ENCODE data around the gene SELENOW. TPM values are rescaled to one million over a fixed set of nuclear protein-coding genes. Genes with fewer than 3 reads are reported as not detected.
A peak's percentile ranks its signal among the peaks of the same experiment; 100 is the strongest.

Gene SELENOW
- total and polyA plus RNA-seq, 2 donors (not counting 3 experiments of a cell fraction or from before 2014, with no cell fraction given), result 316 to 613 TPM

DNA sequence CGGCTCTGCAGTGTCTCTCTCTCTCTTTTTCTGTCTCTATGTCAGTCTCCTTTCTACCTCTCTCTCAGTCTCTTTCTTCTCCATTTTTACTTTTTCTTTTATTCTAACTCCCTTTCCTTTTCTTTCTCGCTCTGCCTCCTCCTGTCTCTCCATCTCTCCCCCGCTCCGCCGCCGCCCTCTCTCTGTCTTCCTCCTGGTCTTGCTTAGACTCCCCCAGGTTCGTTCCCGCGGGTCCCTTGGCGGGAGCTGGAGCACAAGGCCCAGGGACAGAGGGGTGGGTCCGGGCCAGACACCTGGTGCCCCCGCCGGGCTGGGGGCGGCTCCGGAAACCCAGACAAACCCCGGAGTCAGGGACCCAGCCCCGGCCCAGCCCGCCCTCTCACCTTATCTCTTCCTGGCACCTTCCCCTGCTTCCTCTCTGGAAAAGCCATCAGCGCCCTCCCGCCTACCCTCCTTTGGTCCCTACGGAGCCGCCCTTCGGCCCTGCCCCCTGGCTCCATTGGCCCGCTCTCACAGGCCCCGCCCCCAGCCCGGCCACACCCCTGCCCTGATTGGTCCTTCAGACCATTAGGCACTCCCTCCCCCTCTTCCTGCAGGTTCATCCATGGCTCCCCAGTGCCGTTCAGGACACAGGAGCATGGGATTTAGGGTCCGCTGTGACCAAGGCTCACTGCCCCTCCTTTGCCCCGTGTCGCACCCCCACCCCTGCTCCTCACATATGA, 48.5 kb upstream of the SELENOW start:
- H4K20me1 ChIP-seq (replicated peaks; ENCODE audit: control insufficient read depth, extremely low read depth, insufficient read depth, low read length), result no peaks in the 10 kb centered on the region
- TF ChIP-seq, protein P1, sequence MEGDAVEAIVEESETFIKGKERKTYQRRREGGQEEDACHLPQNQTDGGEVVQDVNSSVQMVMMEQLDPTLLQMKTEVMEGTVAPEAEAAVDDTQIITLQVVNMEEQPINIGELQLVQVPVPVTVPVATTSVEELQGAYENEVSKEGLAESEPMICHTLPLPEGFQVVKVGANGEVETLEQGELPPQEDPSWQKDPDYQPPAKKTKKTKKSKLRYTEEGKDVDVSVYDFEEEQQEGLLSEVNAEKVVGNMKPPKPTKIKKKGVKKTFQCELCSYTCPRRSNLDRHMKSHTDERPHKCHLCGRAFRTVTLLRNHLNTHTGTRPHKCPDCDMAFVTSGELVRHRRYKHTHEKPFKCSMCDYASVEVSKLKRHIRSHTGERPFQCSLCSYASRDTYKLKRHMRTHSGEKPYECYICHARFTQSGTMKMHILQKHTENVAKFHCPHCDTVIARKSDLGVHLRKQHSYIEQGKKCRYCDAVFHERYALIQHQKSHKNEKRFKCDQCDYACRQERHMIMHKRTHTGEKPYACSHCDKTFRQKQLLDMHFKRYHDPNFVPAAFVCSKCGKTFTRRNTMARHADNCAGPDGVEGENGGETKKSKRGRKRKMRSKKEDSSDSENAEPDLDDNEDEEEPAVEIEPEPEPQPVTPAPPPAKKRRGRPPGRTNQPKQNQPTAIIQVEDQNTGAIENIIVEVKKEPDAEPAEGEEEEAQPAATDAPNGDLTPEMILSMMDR (IDR thresholded peaks at IDR 0.05; ENCODE audit: extremely low read depth in 1 of 2, insufficient read depth in 1 of 2, low read depth in 1 of 2, low read length in 2 of 2), result no peak
- TF ChIP-seq POLR2AphosphoS5 (IDR thresholded peaks at IDR 0.05; ENCODE audit: insufficient read depth, low read depth, low read length) (peak; percentile 91), GATA2 (IDR thresholded peaks at IDR 0.05; ENCODE audit: insufficient read depth, insufficient read length, low read depth, low read length) (peak; percentile 89), MYC (IDR thresholded peaks at IDR 0.05; ENCODE audit: low read depth, low read length) (no peak), EZH2 (IDR thresholded peaks at IDR 0.05; ENCODE audit: borderline replicate concordance, low read depth, low read length, severe bottlenecking) (no peak), FOS (IDR thresholded peaks at IDR 0.05; ENCODE audit: borderline replicate concordance, insufficient read depth, low read length) (no peak), MAX (IDR thresholded peaks at IDR 0.05; ENCODE audit: insufficient read depth, insufficient read length) (no peak), JUN (IDR thresholded peaks at IDR 0.05; ENCODE audit: borderline replicate concordance, insufficient read depth, insufficient read length, low read depth) (no peak), POLR2A (IDR thresholded peaks at IDR 0.05; ENCODE audit: low read depth, low read length) (peak; percentile 57)
- H3K36me3 ChIP-seq (ENCODE audit: control insufficient read depth in 2 of 2, extremely low read depth in 1 of 2, insufficient read depth in 2 of 2, low read length in 2 of 2), result peaks cover 13 to 21% of the 10 kb centered on the region in 2 experiments
- peak overlapping the region; percentile 53 for H3K4me2 ChIP-seq (ENCODE audit: insufficient read depth, low read length)
- no peak overlapping the region for H2AFZ ChIP-seq (ENCODE audit: low read depth, low read length)
- BruUV-seq (replicated peaks), result no TSS peak
- peak overlapping the region in 1 of 3 experiments; percentile 18 for H3K4me3 ChIP-seq (replicated peaks in 1 of 3; ENCODE audit: insufficient read depth in 1 of 3, low read depth in 1 of 3, low read length in 3 of 3)
- peak overlapping the region; percentile 97 for H3K27ac ChIP-seq (ENCODE audit: insufficient read depth, low read depth, low read length)
- POLR2A ChIA-PET, result interaction anchor here (1.4 to 1.6 kb wide), 2 partner anchors 10 to 16 kb away, joined by 3 to 4 read pairs; no protein-coding TSS in a partner anchor
- CTCF ChIA-PET, result interaction anchor here (0.6 to 4.2 kb wide), 5 partner anchors 10 to 23 kb away, joined by 4 to 47 read pairs (median 5); partner anchors contain the start of gene EHD2
- peak; percentile 93 for DNase-seq (ENCODE audit: low read depth, low spot score)
- peak overlapping the region; percentile 91 for H3K9ac ChIP-seq (replicated peaks; ENCODE audit: extremely low read depth, insufficient read depth, low read length)
- intact Hi-C loops (cut with micrococcal nuclease) (loop anchor here (1.0 kb wide), 3 partner anchors 11 to 17 kb away; partner anchors contain the start of gene EHD2), dilution Hi-C loops (cut with MboI; ENCODE audit: extremely low pct_ligation_motif_present, low sequenced_read_pairs) (no loop called here)
- peak; percentile 98 for FAIRE-seq
- no peaks in the 10 kb centered on the region for H3K9me3 ChIP-seq (replicated peaks; ENCODE audit: control insufficient read depth, insufficient read depth, low read length)
- H3K9me1 ChIP-seq (replicated peaks; ENCODE audit: control insufficient read depth, extremely low read depth, insufficient read depth, low read length), result no peaks in the 10 kb centered on the region
- H3K4me1 ChIP-seq (ENCODE audit: control insufficient read depth, extremely low read depth, insufficient read depth, low read length), result peaks cover 23% of the 10 kb centered on the region
- peaks cover 13% of the 10 kb centered on the region for H3K79me2 ChIP-seq (ENCODE audit: control insufficient read depth, insufficient read depth, low read length)
- no peaks in the 10 kb centered on the region for H3K27me3 ChIP-seq (ENCODE audit: control insufficient read depth in 2 of 2, insufficient read depth in 2 of 2, low read length in 2 of 2)

All from endothelial cell of umbilical vein (primary cell).